ENCODE measurements around the gene PGLYRP4. TPM values are rescaled to one million over a fixed set of nuclear protein-coding genes. Genes with fewer than 3 reads are reported as not detected.

The PGLYRP4 gene
- total RNA-seq, 2 experiments from 2014 or later, result not detected

GRCh38 chr1:153380711-153381110, 32.1 kb upstream of the PGLYRP4 start:
- ChIA-PET POLR2A (no interaction called here), CTCF (ENCODE audit: unreplicated experiment) (no interaction called here)
- BruUV-seq (replicated peaks), result no TSS peak
- Histone ChIP-seq H3K27ac (ENCODE audit: low read depth, low read length, poor library complexity, severe bottlenecking) (no peak overlapping the region), H4K20me1 (ENCODE audit: insufficient read depth, low read length) (no peaks in the 10 kb centered on the region), H3K4me3 (ENCODE audit: low read depth, low read length, poor library complexity, severe bottlenecking) (no peak overlapping the region), H3K9me3 (ENCODE audit: low read length) (no peaks in the 10 kb centered on the region), H3K36me3 (ENCODE audit: insufficient read depth, low read length) (no peaks in the 10 kb centered on the region), H2AFZ (ENCODE audit: low read length) (no peak overlapping the region), H3K4me2 (ENCODE audit: low read length) (no peak overlapping the region), H3K9me2 (ENCODE audit: insufficient read depth, low read length) (no peaks in the 10 kb centered on the region), H3K79me2 (ENCODE audit: insufficient read depth, low read depth, low read length) (no peaks in the 10 kb centered on the region), H3K4me1 (ENCODE audit: insufficient read depth, low read length, poor library complexity, severe bottlenecking) (no peaks in the 10 kb centered on the region)
- no peak for DNase-seq (ENCODE audit: low spot score)
- intact Hi-C loops (cut with micrococcal nuclease; ENCODE audit: unreplicated experiment), result no loop called here
- TF ChIP-seq EZH2phosphoT487 (IDR thresholded peaks at IDR 0.05; ENCODE audit: borderline replicate concordance, low read depth, low read length), result no peak
- no peak for TF ChIP-seq CTCF (conservative IDR thresholded peaks at IDR 0.05; ENCODE audit: low read length)

- ChIA-PET CTCF (ENCODE audit: unreplicated experiment) (no interaction called here), POLR2A (no interaction called here)
- H3K4me2 ChIP-seq (ENCODE audit: low read length), result no peak overlapping the region
- TF ChIP-seq CTCF (conservative IDR thresholded peaks at IDR 0.05; ENCODE audit: low read length), result no peak
- TF ChIP-seq EZH2phosphoT487 (IDR thresholded peaks at IDR 0.05; ENCODE audit: borderline replicate concordance, low read depth, low read length), result no peak
- DNase-seq (ENCODE audit: low spot score), result no peak
- H3K36me3 ChIP-seq (ENCODE audit: insufficient read depth, low read length), result no peaks in the 10 kb centered on the region
- no peak overlapping the region for H3K27ac ChIP-seq (ENCODE audit: low read depth, low read length, poor library complexity, severe bottlenecking)
- no peak overlapping the region for H2AFZ ChIP-seq (ENCODE audit: low read length)
- H3K79me2 ChIP-seq (ENCODE audit: insufficient read depth, low read depth, low read length), result no peaks in the 10 kb centered on the region
- no peak overlapping the region for H3K4me3 ChIP-seq (ENCODE audit: low read depth, low read length, poor library complexity, severe bottlenecking)
- intact Hi-C loops (cut with micrococcal nuclease; ENCODE audit: unreplicated experiment), result no loop called here
- H3K9me3 ChIP-seq (ENCODE audit: low read length), result no peaks in the 10 kb centered on the region
- BruUV-seq (replicated peaks), result no TSS peak
- H3K9me2 ChIP-seq (ENCODE audit: insufficient read depth, low read length), result no peaks in the 10 kb centered on the region
- no peaks in the 10 kb centered on the region for H4K20me1 ChIP-seq (ENCODE audit: insufficient read depth, low read length)
- H3K4me1 ChIP-seq (ENCODE audit: insufficient read depth, low read length, poor library complexity, severe bottlenecking), result no peaks in the 10 kb centered on the region
Measured at GRCh38 chr1:153379591-153379990, 30.9 kb upstream of the PGLYRP4 start.

- no peak within 1 kb of the TSS for H3K4me2 ChIP-seq (ENCODE audit: low read length)
- BruUV-seq (replicated peaks), result no TSS peak
- no peaks in the 10 kb centered on the region for H3K4me1 ChIP-seq (ENCODE audit: insufficient read depth, low read length, poor library complexity, severe bottlenecking)
- DNase-seq (ENCODE audit: low spot score), result no peak
- H3K36me3 ChIP-seq (ENCODE audit: insufficient read depth, low read length), result no peaks in the 10 kb centered on the region
- CTCF ChIA-PET (ENCODE audit: unreplicated experiment), result no interaction called here
- H3K79me2 ChIP-seq (ENCODE audit: insufficient read depth, low read depth, low read length), result no peaks in the 10 kb centered on the region
- H4K20me1 ChIP-seq (ENCODE audit: insufficient read depth, low read length), result no peaks in the 10 kb centered on the region
- intact Hi-C loops (cut with micrococcal nuclease; ENCODE audit: unreplicated experiment), result no loop called here
- POLR2A ChIA-PET, result no interaction called here
- H2AFZ ChIP-seq (ENCODE audit: low read length), result no peak within 1 kb of the TSS
- TF ChIP-seq CTCF (conservative IDR thresholded peaks at IDR 0.05; ENCODE audit: low read length), result no peak
- TF ChIP-seq EZH2phosphoT487 (IDR thresholded peaks at IDR 0.05; ENCODE audit: borderline replicate concordance, low read depth, low read length), result no peak
- no peaks in the 10 kb centered on the region for H3K9me3 ChIP-seq (ENCODE audit: low read length)
- no peak within 1 kb of the TSS for H3K4me3 ChIP-seq (ENCODE audit: low read depth, low read length, poor library complexity, severe bottlenecking)
- no peak within 1 kb of the TSS for H3K27ac ChIP-seq (ENCODE audit: low read depth, low read length, poor library complexity, severe bottlenecking)
- H3K9me2 ChIP-seq (ENCODE audit: insufficient read depth, low read length), result no peaks in the 10 kb centered on the region
Measured at GRCh38 chr1:153375511-153375910, 26.9 kb upstream of the PGLYRP4 start, which contains the start of gene S100A12. Gene S100A12 (minus strand): TSS chr1:153375621. CDS start chr1:153374592, 1,029 bp downstream.
